A549 (cell line): ENCODE measurements around the gene WTAP. TPM values are rescaled to one million over a fixed set of nuclear protein-coding genes. Genes with fewer than 3 reads are reported as not detected.
A peak's percentile ranks its signal among the peaks of the same experiment; 100 is the strongest.

Source experiments
- ATAC-seq, 2 experiments: fragments of 200-7000 bp in 1 of 2; fragments of >200 bp in 1 of 2; cut with Nextera tagmentation in 1 of 2; cut with Tn5 transposase in 1 of 2; 3 replicates each; pipeline versions ENCODE4 v1.8.0 to v1.9.1; 2018 to 2020; ENCODE audit warnings: mild to moderate bottlenecking in 1 of 2, moderate library complexity in 1 of 2
- CTCF ChIA-PET: fragments of 300-600 bp; sonication (Branson Sonifier 250); formaldehyde crosslinking; extraction: SDS; loops from one replicate; lab custom pipeline; 2021; ENCODE audit warnings: antibody characterized with exemption, inconsistent platforms; lab: Yijun Ruan, JAX
- POLR2A ChIA-PET: fragments of 350-600 bp; formaldehyde crosslinking; extraction: SDS; loops from one replicate; lab custom pipeline; 2021; ENCODE audit warnings: antibody characterized with exemption, inconsistent platforms; lab: Yijun Ruan, JAX
- DNase-seq, 2 experiments: peaks; one replicate each; pipeline versions ENCODE4 v3.0.0 to v3.0.0-alpha.2; 2011 to 2016; ENCODE audit warnings: low read depth in 1 of 2, low spot score in 1 of 2
- FAIRE-seq: peaks from 2 replicates; lab custom pipeline; 2011; peaks lifted over from hg19 to GRCh38; lab: Jason Lieb, UNC
- H3K27ac ChIP-seq, 2 experiments: fragments of >200 bp; sonication (Bioruptor Twin); formaldehyde crosslinking; 3 replicates each; pipeline ENCODE4 v1.5.1; 2016 to 2017
- H3K4me1 ChIP-seq: fragments of >200 bp; sonication (Bioruptor Twin); formaldehyde crosslinking; 3 replicates; pipeline ENCODE4 v1.6.1; 2016
- H3K4me2 ChIP-seq: fragments of >200 bp; sonication (Bioruptor Twin); formaldehyde crosslinking; 3 replicates; pipeline ENCODE4 v1.6.1; 2016
- H3K4me3 ChIP-seq: fragments of >200 bp; sonication (Bioruptor Twin); formaldehyde crosslinking; 3 replicates; pipeline ENCODE4 v1.5.1; 2016
- H3K9me3 ChIP-seq: fragments of >200 bp; sonication (Bioruptor Twin); formaldehyde crosslinking; 3 replicates; pipeline ENCODE4 v1.6.1; 2016
- CBX2 ChIP-seq: fragments of 200-600 bp; sonication (generic); IDR thresholded peaks from 2 replicates; pipeline ENCODE4 v1.6.1; 2016; ENCODE audit warnings: low read depth, mild to moderate bottlenecking, borderline replicate concordance
- CEBPB ChIP-seq, 2 experiments: fragments of >200 bp in 1 of 2; sonication (Bioruptor Twin) in 1 of 2; formaldehyde crosslinking in 1 of 2; IDR thresholded peaks; 2 replicates each; pipeline ENCODE4 v1.6.1; 2012 to 2016
- CHD4 ChIP-seq: fragments of 200-600 bp; sonication (generic); IDR thresholded peaks from 2 replicates; pipeline ENCODE4 v1.6.1; 2016; ENCODE audit warnings: antibody characterized with exemption, mild to moderate bottlenecking, borderline replicate concordance
- EHF ChIP-seq: fragments of 250-450 bp; sonication (Bioruptor Pico); IDR thresholded peaks from 2 replicates; pipeline ENCODE4 v1.5.0; 2020; ENCODE audit warnings: mild to moderate bottlenecking
- ESRRA ChIP-seq: fragments of 150-350 bp; IDR thresholded peaks from 2 replicates; pipeline ENCODE4 v1.6.1; 2014; ENCODE audit warnings: mild to moderate bottlenecking, low read length, borderline replicate concordance
- FOSB ChIP-seq: fragments of 250-450 bp; sonication (Bioruptor Pico); IDR thresholded peaks from 2 replicates; pipeline ENCODE4 v1.5.0; 2020; ENCODE audit warnings: mild to moderate bottlenecking, moderate library complexity
- FOSL2 ChIP-seq, 2 experiments: fragments of 450-650 bp in 1 of 2; fragments of >200 bp in 1 of 2; sonication (Bioruptor Twin) in 1 of 2; formaldehyde crosslinking; IDR thresholded peaks; 2 replicates each; pipeline versions ENCODE4 v1.5.0 to v1.6.1; 2016 to 2020; ENCODE audit warnings: mild to moderate bottlenecking in 1 of 2, moderate library complexity in 1 of 2
- FOXS1 ChIP-seq: fragments of 250-450 bp; sonication (Bioruptor Pico); IDR thresholded peaks from 2 replicates; pipeline ENCODE4 v1.5.0; 2020; ENCODE audit warnings: mild to moderate bottlenecking, moderate library complexity
- HOXB13 ChIP-seq: fragments of 250-450 bp; sonication (Bioruptor Pico); IDR thresholded peaks from 2 replicates; pipeline ENCODE4 v1.5.0; 2020; ENCODE audit warnings: low read depth, mild to moderate bottlenecking, moderate library complexity
- JUN ChIP-seq, 2 experiments: fragments of >200 bp; sonication (Bioruptor Twin); formaldehyde crosslinking; IDR thresholded peaks; 2 replicates in 1 of 2; 3 replicates in 1 of 2; pipeline ENCODE4 v1.6.1; 2016 to 2017
- KDM5A ChIP-seq: fragments of 200-600 bp; sonication (generic); IDR thresholded peaks from 2 replicates; pipeline ENCODE4 v1.6.1; 2016; ENCODE audit warnings: antibody characterized with exemption, mild to moderate bottlenecking
- MAX ChIP-seq: IDR thresholded peaks from 2 replicates; pipeline ENCODE4 v1.6.1; 2012
- MYC ChIP-seq: IDR thresholded peaks from 2 replicates; pipeline ENCODE4 v1.6.1; 2012; ENCODE audit warnings: mild to moderate bottlenecking, inconsistent platforms, low read length, improper control_type of control experiment, borderline replicate concordance
- NR3C1 ChIP-seq: fragments of >200 bp; sonication (Bioruptor Twin); formaldehyde crosslinking; IDR thresholded peaks from 3 replicates; pipeline ENCODE4 v1.6.1; 2017
- PHF8 ChIP-seq: fragments of 200-600 bp; sonication (generic); IDR thresholded peaks from 2 replicates; pipeline ENCODE4 v1.6.1; 2016; ENCODE audit warnings: low read depth, mild to moderate bottlenecking, antibody characterized with exemption, moderate library complexity, borderline replicate concordance
- POLR2AphosphoS2 ChIP-seq: conservative IDR thresholded peaks from 2 replicates; pipeline ENCODE4 v1.6.1; 2012; ENCODE audit warnings: low read length, improper control_type of control experiment, inconsistent platforms
- RARB ChIP-seq: fragments of 250-450 bp; sonication (Bioruptor Pico); IDR thresholded peaks from 2 replicates; pipeline ENCODE4 v1.8.0; 2021; ENCODE audit warnings: mild to moderate bottlenecking, moderate library complexity
- RCOR1 ChIP-seq: fragments of 150-350 bp; IDR thresholded peaks from 2 replicates; pipeline ENCODE4 v1.6.1; 2014; ENCODE audit warnings: antibody characterized with exemption, low read length, low read depth
- RFX5 ChIP-seq: fragments of 450-650 bp; IDR thresholded peaks from 2 replicates; pipeline ENCODE4 v1.7.1; 2014; ENCODE audit warnings: antibody characterized with exemption, mild to moderate bottlenecking, moderate library complexity
- RNF2 ChIP-seq: fragments of 200-600 bp; sonication (generic); IDR thresholded peaks from 2 replicates; pipeline ENCODE4 v1.6.1; 2016; ENCODE audit warnings: low read depth, mild to moderate bottlenecking, antibody characterized with exemption, moderate library complexity, borderline replicate concordance
- SMC3 ChIP-seq: fragments of >200 bp; sonication (Bioruptor Twin); formaldehyde crosslinking; IDR thresholded peaks from 3 replicates; pipeline ENCODE4 v1.6.1; 2018; ENCODE audit warnings: inconsistent platforms
- TFCP2L1 ChIP-seq: fragments of 250-450 bp; sonication (Bioruptor Pico); IDR thresholded peaks from 2 replicates; pipeline ENCODE4 v1.5.0; 2021; ENCODE audit warnings: mild to moderate bottlenecking
- TP53 ChIP-seq: fragments of 250-450 bp; sonication (Bioruptor Pico); IDR thresholded peaks from 2 replicates; pipeline ENCODE4 v1.5.0; 2021; ENCODE audit warnings: mild to moderate bottlenecking, moderate library complexity
- ZC3H11A ChIP-seq: fragments of 450-650 bp; IDR thresholded peaks from 2 replicates; pipeline ENCODE4 v1.6.1; 2014; ENCODE audit warnings: antibody characterized with exemption, mild to moderate bottlenecking
- ZNF302 ChIP-seq: fragments of 250-450 bp; sonication (Bioruptor Pico); IDR thresholded peaks from 2 replicates; pipeline ENCODE4 v1.9.0; 2021; ENCODE audit warnings: inconsistent platforms, mild to moderate bottlenecking, moderate library complexity
- WGBS: methylation state at CpG from one replicate; pipeline ENCODE4 v1.1.6; 2017; ENCODE audit errors: missing lambda C conversion rate; 5-methylcytosine and 5-hydroxymethylcytosine counted together
- polyA plus RNA-seq, 4 experiments: library from polyadenylated mRNA; depleted of rRNA in 3 of 4; stranded (reverse); fragments of >200 nt; fragmentation: RNase III in 1 of 4; extraction: RNeasy Plus Mini Kit Qiagen cat#74134 plus additional on column Dnase treatment in 1 of 4; gene quantifications; 2 replicates in 3 of 4; 3 replicates in 1 of 4; pipeline ENCODE4 v1.2.3, GENCODE V29; 2011 to 2017
- TF ChIP-seq, protein P1 (sequence below): fragments of >200 bp; sonication (Bioruptor Twin); formaldehyde crosslinking; IDR thresholded peaks from 3 replicates; pipeline ENCODE4 v1.5.1; 2016
- TF ChIP-seq, protein P2 (sequence below): fragments of >200 bp; sonication (Bioruptor Twin); formaldehyde crosslinking; IDR thresholded peaks from 2 replicates; pipeline ENCODE4 v1.6.1; 2016
- TF ChIP-seq, protein P3 (sequence below): fragments of >200 bp; sonication (Bioruptor Twin); formaldehyde crosslinking; IDR thresholded peaks from 3 replicates; pipeline ENCODE4 v1.6.1; 2016
- TF ChIP-seq, protein P4 (sequence below): fragments of 250-450 bp; sonication (Bioruptor Pico); IDR thresholded peaks from 2 replicates; pipeline ENCODE4 v1.5.0; 2021; ENCODE audit warnings: mild to moderate bottlenecking, moderate library complexity, borderline replicate concordance

Gene WTAP
- polyA plus RNA-seq, 2 of the 4 experiments (the other 2 are of a cell fraction): 42.4 to 53.2 TPM

DNA sequence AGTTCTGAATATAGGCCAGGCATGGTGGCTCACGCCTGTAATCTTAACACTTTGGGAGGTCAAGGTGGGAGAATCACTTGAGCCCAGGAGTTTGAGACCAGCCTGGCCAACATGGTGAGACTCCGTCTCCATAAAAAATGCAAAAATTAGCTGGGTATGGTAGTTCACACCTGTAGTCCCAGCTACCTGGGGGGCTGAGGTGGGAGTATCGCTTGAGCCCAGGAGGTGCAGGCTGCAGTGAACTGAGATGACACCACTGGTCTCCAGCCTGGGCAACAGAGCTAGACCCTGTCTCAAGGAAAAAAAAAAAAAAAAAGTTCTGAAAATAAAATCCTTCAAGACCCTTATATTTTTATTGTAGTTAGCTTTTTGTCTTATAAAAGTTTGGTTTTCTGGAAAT is 11.7 kb upstream of the WTAP start:
- H3K4me3 ChIP-seq: no peak overlapping the region
- ATAC-seq (no peak), FAIRE-seq (no peak), DNase-seq (no peak)
- TF ChIP-seq JUN (IDR thresholded peaks at IDR 0.05) (no peak), ZNF302 (CRISPR knock-in tag) (no peak), TFCP2L1 (CRISPR knock-in tag) (no peak), PHF8 (no peak), MAX (no peak), KDM5A (no peak), HOXB13 (CRISPR knock-in tag) (no peak)
- TF ChIP-seq, protein P1, sequence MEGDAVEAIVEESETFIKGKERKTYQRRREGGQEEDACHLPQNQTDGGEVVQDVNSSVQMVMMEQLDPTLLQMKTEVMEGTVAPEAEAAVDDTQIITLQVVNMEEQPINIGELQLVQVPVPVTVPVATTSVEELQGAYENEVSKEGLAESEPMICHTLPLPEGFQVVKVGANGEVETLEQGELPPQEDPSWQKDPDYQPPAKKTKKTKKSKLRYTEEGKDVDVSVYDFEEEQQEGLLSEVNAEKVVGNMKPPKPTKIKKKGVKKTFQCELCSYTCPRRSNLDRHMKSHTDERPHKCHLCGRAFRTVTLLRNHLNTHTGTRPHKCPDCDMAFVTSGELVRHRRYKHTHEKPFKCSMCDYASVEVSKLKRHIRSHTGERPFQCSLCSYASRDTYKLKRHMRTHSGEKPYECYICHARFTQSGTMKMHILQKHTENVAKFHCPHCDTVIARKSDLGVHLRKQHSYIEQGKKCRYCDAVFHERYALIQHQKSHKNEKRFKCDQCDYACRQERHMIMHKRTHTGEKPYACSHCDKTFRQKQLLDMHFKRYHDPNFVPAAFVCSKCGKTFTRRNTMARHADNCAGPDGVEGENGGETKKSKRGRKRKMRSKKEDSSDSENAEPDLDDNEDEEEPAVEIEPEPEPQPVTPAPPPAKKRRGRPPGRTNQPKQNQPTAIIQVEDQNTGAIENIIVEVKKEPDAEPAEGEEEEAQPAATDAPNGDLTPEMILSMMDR: no peak
- ChIA-PET CTCF (no interaction called here), POLR2A (no interaction called here)
- peaks cover 22% of the 10 kb centered on the region for H3K4me1 ChIP-seq
- H3K9me3 ChIP-seq: no peaks in the 10 kb centered on the region
- H3K27ac ChIP-seq: peak overlapping the region; percentile 57 to 85; a peak in 3 of 6 replicates
- WGBS: 85% methylated on average over 3 of the region's 3 CpGs
- no peak overlapping the region for H3K4me2 ChIP-seq

GRCh38 chr6:159716247-159717096 is 10.8 kb upstream of the WTAP start:
- POLR2A ChIA-PET: interaction anchor here (1.0 to 1.5 kb wide), 2 partner anchors 10 to 15 kb away, joined by 3 to 9 read pairs; partner anchors contain the start of gene WTAP
- no peak overlapping the region for H3K4me3 ChIP-seq
- no peaks in the 10 kb centered on the region for H3K9me3 ChIP-seq
- ATAC-seq: peak; percentile 84
- 41% methylated on average over 4 of the region's 5 CpGs for WGBS
- DNase-seq: peak in 1 of 2 experiments; percentile 42
- peak overlapping the region; percentile 57 for H3K4me2 ChIP-seq
- peaks cover 22% of the 10 kb centered on the region for H3K4me1 ChIP-seq
- H3K27ac ChIP-seq: peak overlapping the region; percentile 57 to 85
- CTCF ChIA-PET: interaction anchor here (1.0 to 1.3 kb wide), 2 partner anchors 18 to 24 kb away, joined by 3 to 4 read pairs; no protein-coding TSS in a partner anchor
- no peak for FAIRE-seq
- TF ChIP-seq JUN (IDR thresholded peaks at IDR 0.05) (no peak), MYC (no peak), SMC3 (no peak), CEBPB (IDR thresholded peaks at IDR 0.05) (peak; percentile 79 to 84), TP53 (no peak), RFX5 (no peak), POLR2AphosphoS2 (no peak), FOXS1 (CRISPR knock-in tag) (no peak), EHF (CRISPR knock-in tag) (no peak), RCOR1 (no peak), CBX2 (no peak), CHD4 (no peak), NR3C1 (no peak), FOSB (CRISPR knock-in tag) (no peak), TFCP2L1 (CRISPR knock-in tag) (no peak), ZC3H11A (no peak), RNF2 (no peak), RARB (no peak), FOSL2 (IDR thresholded peaks at IDR 0.05) (no peak), FOSL2 (CRISPR knock-in tag; IDR thresholded peaks at IDR 0.05) (peak; percentile 56), ESRRA (no peak), ZNF302 (CRISPR knock-in tag) (no peak)
- TF ChIP-seq, protein P2, sequence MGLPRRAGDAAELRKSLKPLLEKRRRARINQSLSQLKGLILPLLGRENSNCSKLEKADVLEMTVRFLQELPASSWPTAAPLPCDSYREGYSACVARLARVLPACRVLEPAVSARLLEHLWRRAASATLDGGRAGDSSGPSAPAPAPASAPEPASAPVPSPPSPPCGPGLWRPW: 0 out of 2 replicates have a peak, but pooled peaks have one; percentile 27
- TF ChIP-seq, protein P3, sequence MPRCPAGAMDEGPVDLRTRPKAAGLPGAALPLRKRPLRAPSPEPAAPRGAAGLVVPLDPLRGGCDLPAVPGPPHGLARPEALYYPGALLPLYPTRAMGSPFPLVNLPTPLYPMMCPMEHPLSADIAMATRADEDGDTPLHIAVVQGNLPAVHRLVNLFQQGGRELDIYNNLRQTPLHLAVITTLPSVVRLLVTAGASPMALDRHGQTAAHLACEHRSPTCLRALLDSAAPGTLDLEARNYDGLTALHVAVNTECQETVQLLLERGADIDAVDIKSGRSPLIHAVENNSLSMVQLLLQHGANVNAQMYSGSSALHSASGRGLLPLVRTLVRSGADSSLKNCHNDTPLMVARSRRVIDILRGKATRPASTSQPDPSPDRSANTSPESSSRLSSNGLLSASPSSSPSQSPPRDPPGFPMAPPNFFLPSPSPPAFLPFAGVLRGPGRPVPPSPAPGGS: no peak
- TF ChIP-seq, protein P4, sequence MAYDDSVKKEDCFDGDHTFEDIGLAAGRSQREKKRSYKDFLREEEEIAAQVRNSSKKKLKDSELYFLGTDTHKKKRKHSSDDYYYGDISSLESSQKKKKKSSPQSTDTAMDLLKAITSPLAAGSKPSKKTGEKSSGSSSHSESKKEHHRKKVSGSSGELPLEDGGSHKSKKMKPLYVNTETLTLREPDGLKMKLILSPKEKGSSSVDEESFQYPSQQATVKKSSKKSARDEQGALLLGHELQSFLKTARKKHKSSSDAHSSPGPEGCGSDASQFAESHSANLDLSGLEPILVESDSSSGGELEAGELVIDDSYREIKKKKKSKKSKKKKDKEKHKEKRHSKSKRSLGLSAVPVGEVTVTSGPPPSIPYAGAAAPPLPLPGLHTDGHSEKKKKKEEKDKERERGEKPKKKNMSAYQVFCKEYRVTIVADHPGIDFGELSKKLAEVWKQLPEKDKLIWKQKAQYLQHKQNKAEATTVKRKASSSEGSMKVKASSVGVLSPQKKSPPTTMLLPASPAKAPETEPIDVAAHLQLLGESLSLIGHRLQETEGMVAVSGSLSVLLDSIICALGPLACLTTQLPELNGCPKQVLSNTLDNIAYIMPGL (CRISPR knock-in tag): no peak
